GM19025 (cell line): ENCODE data around the gene USP17L24.
"Not testable (repeated sequence)": the region's sequence is repeated elsewhere in the genome, so short reads cannot be mapped to it uniquely, and the experiment has no call there.

Experiments
- ATAC-seq: cut with Tn5 transposase; IDR thresholded peaks from one replicate; pipeline ENCODE4 v1.9.1; 2021; ENCODE audit warnings: mild to moderate bottlenecking, low read depth, moderate library complexity; ENCODE audit not compliant: unreplicated experiment

Gene USP17L24

GRCh38 chr4:9324865-9325264 lies at the start of gene USP17L24:
Gene USP17L24 (plus strand): TSS chr4:9325165. CDS start chr4:9325165, 0 bp downstream.
- not testable (repeated sequence) for ATAC-seq

GRCh38 chr4:9324191-9324590 lies 774 bp upstream of the USP17L24 start:
- not testable (repeated sequence) for ATAC-seq

- ATAC-seq: not testable (repeated sequence)
These were observed 4.6 kb downstream of the USP17L24 start, which contains the start of gene USP17L25 for GRCh38 chr4:9329611-9330010. Gene USP17L25 (plus strand): TSS chr4:9329911. CDS start chr4:9329911, 0 bp downstream.

DNA sequence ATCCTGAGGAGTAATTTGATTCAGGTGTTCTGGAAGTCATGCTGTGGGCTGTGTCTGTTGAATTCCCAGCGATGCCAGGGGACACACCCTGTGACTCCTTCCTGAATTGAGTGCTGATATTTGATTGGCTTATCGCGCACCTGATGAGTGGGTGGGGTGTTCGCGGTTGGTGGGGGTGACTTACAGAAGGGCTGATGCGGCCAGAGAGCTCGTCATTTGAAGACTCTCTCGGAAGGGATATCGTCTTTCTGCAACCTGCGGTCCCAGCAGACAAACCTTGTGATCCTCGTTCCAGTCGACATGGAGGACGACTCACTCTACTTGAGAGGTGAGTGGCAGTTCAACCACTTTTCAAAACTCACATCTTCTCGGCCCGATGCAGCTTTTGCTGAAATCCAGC lies 9.4 kb downstream of the USP17L24 start, which contains the start of gene USP17L26:
TSS of gene USP17L26 (plus strand) at position 301 of the 400 bp plus-strand sequence. CDS start at position 301, 0 bp downstream.
- not testable (repeated sequence) for ATAC-seq

GRCh38 chr4:9339103-9339502 lies 14.1 kb downstream of the USP17L24 start, which contains the start of gene USP17L5:
Gene USP17L5 (plus strand): TSS chr4:9339403. CDS start chr4:9339403, 0 bp downstream.
- not testable (repeated sequence) for ATAC-seq

- not testable (repeated sequence) for ATAC-seq
These were observed 18.9 kb downstream of the USP17L24 start, which contains the start of gene USP17L27 for GRCh38 chr4:9343848-9344247. Gene USP17L27 (plus strand): TSS chr4:9344148. CDS start chr4:9344148, 0 bp downstream.

DNA sequence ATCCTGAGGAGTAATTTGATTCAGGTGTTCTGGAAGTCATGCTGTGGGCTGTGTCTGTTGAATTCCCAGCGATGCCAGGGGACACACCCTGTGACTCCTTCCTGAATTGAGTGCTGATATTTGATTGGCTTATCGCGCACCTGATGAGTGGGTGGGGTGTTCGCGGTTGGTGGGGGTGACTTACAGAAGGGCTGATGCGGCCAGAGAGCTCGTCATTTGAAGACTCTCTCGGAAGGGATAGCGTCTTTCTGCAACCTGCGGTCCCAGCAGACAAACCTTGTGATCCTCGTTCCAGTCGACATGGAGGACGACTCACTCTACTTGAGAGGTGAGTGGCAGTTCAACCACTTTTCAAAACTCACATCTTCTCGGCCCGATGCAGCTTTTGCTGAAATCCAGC lies 23.6 kb downstream of the USP17L24 start, which contains the start of gene USP17L28:
TSS of gene USP17L28 (plus strand) at position 301 of the 400 bp plus-strand sequence. CDS start at position 301, 0 bp downstream.
- ATAC-seq: not testable (repeated sequence)

GRCh38 chr4:9350866-9351265 lies 25.9 kb downstream of the USP17L24 start:
- ATAC-seq: not testable (repeated sequence)

GRCh38 chr4:9353338-9353737 lies 28.4 kb downstream of the USP17L24 start, which contains the start of gene USP17L29:
Gene USP17L29 (plus strand): TSS chr4:9353638. CDS start chr4:9353638, 0 bp downstream.
- ATAC-seq: not testable (repeated sequence)

DNA sequence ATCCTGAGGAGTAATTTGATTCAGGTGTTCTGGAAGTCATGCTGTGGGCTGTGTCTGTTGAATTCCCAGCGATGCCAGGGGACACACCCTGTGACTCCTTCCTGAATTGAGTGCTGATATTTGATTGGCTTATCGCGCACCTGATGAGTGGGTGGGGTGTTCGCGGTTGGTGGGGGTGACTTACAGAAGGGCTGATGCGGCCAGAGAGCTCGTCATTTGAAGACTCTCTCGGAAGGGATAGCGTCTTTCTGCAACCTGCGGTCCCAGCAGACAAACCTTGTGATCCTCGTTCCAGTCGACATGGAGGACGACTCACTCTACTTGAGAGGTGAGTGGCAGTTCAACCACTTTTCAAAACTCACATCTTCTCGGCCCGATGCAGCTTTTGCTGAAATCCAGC lies 37.9 kb downstream of the USP17L24 start, which contains the start of gene USP17L30:
TSS of gene USP17L30 (plus strand) at position 301 of the 400 bp plus-strand sequence. CDS start at position 301, 0 bp downstream.
- not testable (repeated sequence) for ATAC-seq
